NCI-H2081 treated with DMSO at 0.1 percent for 48 hours (cell line): ENCODE results near the gene MACROD2.

Source experiments
- DNase-seq: peaks from one replicate; lab custom pipeline; 2025; lab: John Stamatoyannopoulos, UW

Gene MACROD2

GRCh38 chr20:14525426-14525825, 530.1 kb downstream of the MACROD2 start:
- DNase-seq: no peak

- no peak for DNase-seq
Observed at GRCh38 chr20:14526891-14527290, 531.6 kb downstream of the MACROD2 start.

- no peak for DNase-seq
Observed at GRCh38 chr20:14531786-14532185, 536.5 kb downstream of the MACROD2 start.

GRCh38 chr20:14536738-14537137, 541.4 kb downstream of the MACROD2 start:
- DNase-seq: no peak

- DNase-seq: no peak
Observed at GRCh38 chr20:14538433-14538832, 543.1 kb downstream of the MACROD2 start.

- no peak for DNase-seq
Observed at GRCh38 chr20:14543040-14543439, 547.7 kb downstream of the MACROD2 start.

GRCh38 chr20:14544688-14545087, 549.4 kb downstream of the MACROD2 start:
- DNase-seq: no peak

- DNase-seq: no peak
Observed at GRCh38 chr20:14550655-14551054, 555.3 kb downstream of the MACROD2 start.

- DNase-seq: no peak
Observed at GRCh38 chr20:14553774-14554534, 558.6 kb downstream of the MACROD2 start.

- no peak for DNase-seq
Observed at GRCh38 chr20:14555676-14556075, 560.4 kb downstream of the MACROD2 start.

- DNase-seq: no peak
Observed at GRCh38 chr20:14556206-14556605, 560.9 kb downstream of the MACROD2 start.

GRCh38 chr20:14559612-14560011, 564.3 kb downstream of the MACROD2 start:
- no peak for DNase-seq

GRCh38 chr20:14561741-14562221, 566.5 kb downstream of the MACROD2 start:
- no peak for DNase-seq

- DNase-seq: no peak
Observed at GRCh38 chr20:14562981-14563380, 567.7 kb downstream of the MACROD2 start.

GRCh38 chr20:14566505-14566904, 571.2 kb downstream of the MACROD2 start:
- no peak for DNase-seq

GRCh38 chr20:14568225-14568624, 572.9 kb downstream of the MACROD2 start:
- DNase-seq: no peak

GRCh38 chr20:14568701-14569100, 573.4 kb downstream of the MACROD2 start:
- DNase-seq: no peak

- DNase-seq: no peak
Observed at GRCh38 chr20:14569641-14570040, 574.3 kb downstream of the MACROD2 start.

GRCh38 chr20:14570811-14571210, 575.5 kb downstream of the MACROD2 start:
- no peak for DNase-seq

GRCh38 chr20:14573676-14574075, 578.4 kb downstream of the MACROD2 start:
- no peak for DNase-seq

GRCh38 chr20:14576196-14576877, 581.0 kb downstream of the MACROD2 start:
- DNase-seq: no peak

- DNase-seq: no peak
Observed at GRCh38 chr20:14580418-14581074, 585.2 kb downstream of the MACROD2 start.

- no peak for DNase-seq
Observed at GRCh38 chr20:14581731-14582130, 586.4 kb downstream of the MACROD2 start.
